Lung (tissue), 12 donors: ENCODE results near the gene HYI. TPM values are rescaled to one million over a fixed set of nuclear protein-coding genes. Genes with fewer than 3 reads are reported as not detected.

Source experiments
- ATAC-seq: fragments of 200-7000 bp; cut with Tn5 transposase; one replicate; pipeline ENCODE4 v1.9.1; 2020; ENCODE audit warnings: moderate number of reproducible peaks; ENCODE audit not compliant: insufficient read depth, low FRiP score
- DNase-seq, 3 donors: peaks; one replicate each; pipeline ENCODE4 v3.0.0-alpha.2; 2013 to 2017
- H3K27ac ChIP-seq, 2 donors: one replicate each; pipeline ENCODE4 v1.5.1; 2013; ENCODE audit warnings: mild to moderate bottlenecking in 2 of 2, moderate library complexity in 2 of 2, control low read depth in 1 of 2, inconsistent platforms in 1 of 2, low read depth in 1 of 2, low read length in 1 of 2
- H3K27me3 ChIP-seq, 3 donors: one replicate each; pipeline ENCODE4 v1.5.1; 2013; ENCODE audit warnings: low read length in 2 of 3; ENCODE audit not compliant: control insufficient read depth in 3 of 3, insufficient read depth in 3 of 3
- H3K36me3 ChIP-seq, 4 donors: one replicate each; pipeline ENCODE4 v1.5.1; 2013; ENCODE audit warnings: low read length in 4 of 4, mild to moderate bottlenecking in 1 of 4, moderate library complexity in 1 of 4; ENCODE audit not compliant: control insufficient read depth in 4 of 4, insufficient read depth in 4 of 4
- H3K4me1 ChIP-seq, 5 donors: one replicate each; pipeline ENCODE4 v1.5.1; 2013; ENCODE audit warnings: low read length in 5 of 5, mild to moderate bottlenecking in 2 of 5, moderate library complexity in 1 of 5; ENCODE audit not compliant: control insufficient read depth in 5 of 5, insufficient read depth in 5 of 5
- H3K4me3 ChIP-seq: one replicate; pipeline ENCODE4 v1.5.1; 2013; ENCODE audit warnings: mild to moderate bottlenecking, control low read depth, moderate library complexity
- H3K9ac ChIP-seq, 2 donors: one replicate each; pipeline ENCODE4 v1.5.1; 2013; ENCODE audit warnings: low read length in 2 of 2, control low read depth in 1 of 2; ENCODE audit not compliant: insufficient read depth in 1 of 2
- H3K9me3 ChIP-seq, 4 donors: one replicate each; pipeline ENCODE4 v1.5.1; 2013; ENCODE audit warnings: low read length in 3 of 4, mild to moderate bottlenecking in 1 of 4, moderate library complexity in 1 of 4; ENCODE audit not compliant: control insufficient read depth in 4 of 4, insufficient read depth in 3 of 4
- CTCF ChIP-seq: IDR thresholded peaks from 2 replicates; pipeline ENCODE4 v1.5.1; 2012; ENCODE audit warnings: mild to moderate bottlenecking; ENCODE audit errors: control extremely low read depth, extremely low read depth
- WGBS, 2 donors: extraction: QIAGEN DNeasy Blood & Tissue Kit; methylation state at CpG; one replicate each; pipeline ENCODE4 v1.1.7; 2013; 5-methylcytosine and 5-hydroxymethylcytosine counted together
- polyA plus RNA-seq, 2 donors: library from polyadenylated mRNA; stranded (reverse); fragments of 200-250 nt; gene quantifications; one replicate each; pipeline ENCODE4 v1.2.1, GENCODE V29; 2013
- total RNA-seq, 2 donors: library from RNA; depleted of rRNA in 1 of 2; stranded (reverse); fragments of >200 nt in 1 of 2; gene quantifications; one replicate each; pipeline ENCODE4 v1.2.1, GENCODE V29; 2014 to 2021
- donor health status: control.
- donor health status: control.
- donor health status: Bipolar disorder and iron deficiency.
- donor health status: healthy.
- donor health status: DM: yes; HTN: yes; CAD: no.

The HYI gene
- total and polyA plus RNA-seq, 4 donors: 35.8 to 103 (median 69.4) TPM

DNA sequence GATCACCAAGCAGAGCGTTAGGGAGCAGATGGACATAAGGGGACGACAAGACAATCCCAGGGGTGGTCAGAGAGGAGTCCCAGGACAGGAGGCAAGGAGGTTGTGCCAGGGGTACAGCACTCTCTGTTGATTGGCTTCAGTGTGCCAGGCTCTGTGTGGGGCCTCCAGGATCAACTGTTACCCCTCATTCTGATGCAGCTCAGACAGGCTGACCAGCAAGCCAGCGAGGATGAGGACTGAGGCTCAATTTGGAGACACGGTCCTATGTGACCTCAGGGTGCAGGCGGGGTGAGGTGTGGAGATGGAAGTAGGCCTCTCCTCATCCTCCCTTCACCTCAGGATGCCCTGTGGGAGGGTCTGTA, 4.0 kb downstream of the HYI start:
- H3K36me3 ChIP-seq: peaks cover 10 to 67% (median 43%) of the 10 kb centered on the region in 4 donors

GRCh38 chr1:43448955-43449707, 4.6 kb downstream of the HYI start:
- 91 to 96% methylated on average over 11 of the region's 11 CpGs for WGBS, 2 donors
- H3K9ac ChIP-seq: no peak overlapping the region
- ATAC-seq (no peak), DNase-seq (peak in 1 of 3 donors; percentile 9)
- no peak overlapping the region for H3K27ac ChIP-seq
- peaks cover 10 to 73% (median 46%) of the 10 kb centered on the region in 4 donors for H3K36me3 ChIP-seq
- no peak overlapping the region for H3K4me3 ChIP-seq
- H3K4me1 ChIP-seq: peaks cover 0 to 13% (median 0%) of the 10 kb centered on the region in 5 donors
- no peaks in the 10 kb centered on the region for H3K9me3 ChIP-seq
- H3K27me3 ChIP-seq: no peaks in the 10 kb centered on the region
- no peak for TF ChIP-seq CTCF

More for the DNA sequence above, 4.0 kb downstream of the HYI start:
- peaks cover 0 to 15% (median 3%) of the 10 kb centered on the region in 5 donors for H3K4me1 ChIP-seq
- TF ChIP-seq CTCF: no peak
- H3K27ac ChIP-seq: no peak overlapping the region
- no peaks in the 10 kb centered on the region for H3K9me3 ChIP-seq
- no peaks in the 10 kb centered on the region for H3K27me3 ChIP-seq
- DNase-seq (peak in 1 of 3 donors; percentile 12), ATAC-seq (no peak)
- no peak overlapping the region for H3K9ac ChIP-seq
- H3K4me3 ChIP-seq: no peak overlapping the region
- WGBS, 2 donors: 74 to 87% methylated on average over 5 of the region's 5 CpGs

GRCh38 chr1:43447891-43448708, 5.6 kb downstream of the HYI start:
- no peak for ATAC-seq

More at GRCh38 chr1:43447891-43448708, 5.6 kb downstream of the HYI start:
- Histone ChIP-seq H3K27me3 (no peaks in the 10 kb centered on the region), H3K36me3 (peaks cover 10 to 83% (median 52%) of the 10 kb centered on the region in 4 donors), H3K4me3 (no peak overlapping the region), H3K9ac (no peak overlapping the region), H3K27ac (no peak overlapping the region), H3K9me3 (no peaks in the 10 kb centered on the region), H3K4me1 (peaks cover 0 to 12% (median 0%) of the 10 kb centered on the region in 5 donors)
- 90 to 93% methylated on average over 25 of the region's 25 CpGs for WGBS, 2 donors
- DNase-seq: peak in 1 of 3 donors; percentile 11
- no peak for TF ChIP-seq CTCF
